GM21367 (cell line): ENCODE data around the gene CCDC188.

Experiments
- ATAC-seq: cut with Tn5 transposase; IDR thresholded peaks from one replicate; pipeline ENCODE4 v1.9.1; 2021; ENCODE audit not compliant: unreplicated experiment

CCDC188 gene

DNA sequence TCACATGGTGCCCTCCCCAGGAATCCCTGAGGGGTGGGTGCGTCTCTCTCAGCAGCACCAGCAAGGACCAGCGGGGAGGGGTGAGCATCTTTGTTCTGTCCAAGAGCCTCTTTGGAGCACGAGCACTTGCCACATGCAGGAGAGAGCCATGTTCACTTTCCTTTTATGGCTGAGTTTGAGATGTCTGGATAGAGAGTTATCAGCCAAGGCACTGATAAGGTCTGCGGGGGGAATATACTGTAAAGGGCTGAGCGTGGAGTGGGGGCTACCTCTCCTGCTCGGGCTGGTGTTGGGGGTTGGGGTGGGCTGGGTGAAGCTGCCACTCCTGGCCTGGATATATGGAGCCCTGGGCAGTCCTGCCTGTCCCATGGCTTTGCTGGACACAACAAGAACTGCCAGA is 34.9 kb upstream of the CCDC188 start:
- ATAC-seq: no peak

DNA sequence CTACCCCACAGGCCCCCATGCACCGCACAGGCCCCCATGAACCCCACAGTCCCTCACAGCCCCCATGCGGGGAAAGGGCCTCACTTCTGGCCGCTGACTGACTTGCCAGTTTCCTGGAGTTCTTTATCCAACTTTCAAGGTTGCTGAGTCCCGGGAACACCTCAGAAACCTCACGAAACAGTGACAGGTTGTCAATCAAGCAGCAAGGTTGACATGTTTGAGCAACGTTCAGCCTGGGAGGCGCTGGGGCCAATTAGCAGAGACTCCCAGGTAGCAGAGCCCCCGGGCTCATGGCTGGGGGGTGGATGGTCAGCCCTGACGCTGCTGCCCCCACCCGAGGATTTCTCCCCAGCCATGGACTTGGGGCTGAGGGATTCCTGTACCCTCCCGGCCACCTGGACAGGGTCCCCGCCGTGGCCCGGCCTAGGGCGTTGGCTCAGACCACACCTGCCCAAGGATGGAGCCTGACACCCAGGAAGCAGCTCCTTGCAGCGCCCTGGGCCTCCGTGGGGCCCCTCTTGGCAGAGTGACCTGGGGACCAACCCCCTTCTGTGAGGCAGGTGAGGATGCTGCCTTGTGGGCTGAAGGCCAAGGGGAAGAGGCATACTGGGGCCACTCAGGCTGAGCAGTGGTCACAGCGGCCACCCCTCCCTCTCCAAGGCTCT is 33.8 kb upstream of the CCDC188 start:
- no peak for ATAC-seq

DNA sequence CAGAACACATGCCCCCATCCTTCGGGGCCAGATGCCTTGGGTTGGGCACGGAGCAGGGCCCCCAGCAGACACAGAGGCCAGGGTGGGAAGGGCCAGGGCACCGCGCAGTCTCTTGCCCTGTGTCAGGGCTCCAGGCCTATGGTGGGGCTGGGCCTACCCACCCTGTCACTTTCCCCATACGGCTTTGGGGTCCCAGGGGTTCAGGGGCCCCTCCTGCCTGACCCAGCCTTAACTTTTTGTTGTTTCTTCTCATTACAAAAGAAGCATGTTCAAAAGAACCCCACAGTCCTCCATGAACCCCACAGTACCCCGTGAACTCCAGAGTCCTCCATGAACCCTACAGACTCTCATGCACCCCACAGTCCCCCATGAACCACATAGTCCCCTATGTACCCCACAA is 33.0 kb upstream of the CCDC188 start:
- no peak for ATAC-seq

GRCh38 chr22:20183101-20183500 is 32.2 kb upstream of the CCDC188 start:
- ATAC-seq: no peak

DNA sequence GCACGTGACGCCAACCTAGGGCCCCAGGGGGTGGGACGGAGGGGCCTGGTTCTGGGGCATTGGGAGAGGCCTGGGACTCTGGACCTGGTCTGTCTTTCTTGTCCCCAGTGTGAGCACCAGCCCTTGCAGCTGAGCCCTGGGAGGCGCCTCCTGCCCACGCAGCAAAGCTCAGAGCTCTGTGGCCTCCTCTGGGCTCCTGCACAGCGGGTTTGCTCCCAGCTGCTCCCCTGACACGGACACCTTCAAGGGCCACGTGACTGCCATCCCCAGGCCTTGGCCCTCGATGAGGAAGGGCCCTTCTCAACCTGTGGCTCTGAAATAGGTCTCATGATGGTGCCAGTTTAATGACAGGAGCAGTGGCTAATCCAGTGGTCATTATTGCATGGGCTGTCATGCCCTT is 31.5 kb upstream of the CCDC188 start:
- no peak for ATAC-seq

DNA sequence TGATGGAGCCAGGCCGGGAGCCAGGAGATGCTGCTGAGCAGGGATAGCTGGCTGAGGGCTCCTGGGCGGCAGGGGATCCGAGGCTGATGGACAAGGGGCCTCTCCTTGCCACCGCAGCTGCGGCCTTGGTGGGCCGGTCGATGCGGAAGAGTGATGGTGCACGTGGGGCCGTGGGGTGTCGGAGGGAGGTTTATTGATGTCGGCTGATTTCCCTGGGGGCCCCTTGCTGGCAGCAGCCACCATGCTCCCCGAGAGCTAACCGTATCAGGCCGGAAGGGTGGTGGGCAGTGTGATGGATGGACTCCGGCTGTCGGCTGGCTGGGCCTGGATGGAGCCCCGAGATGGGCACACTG is 31.0 kb upstream of the CCDC188 start:
- no peak for ATAC-seq

DNA sequence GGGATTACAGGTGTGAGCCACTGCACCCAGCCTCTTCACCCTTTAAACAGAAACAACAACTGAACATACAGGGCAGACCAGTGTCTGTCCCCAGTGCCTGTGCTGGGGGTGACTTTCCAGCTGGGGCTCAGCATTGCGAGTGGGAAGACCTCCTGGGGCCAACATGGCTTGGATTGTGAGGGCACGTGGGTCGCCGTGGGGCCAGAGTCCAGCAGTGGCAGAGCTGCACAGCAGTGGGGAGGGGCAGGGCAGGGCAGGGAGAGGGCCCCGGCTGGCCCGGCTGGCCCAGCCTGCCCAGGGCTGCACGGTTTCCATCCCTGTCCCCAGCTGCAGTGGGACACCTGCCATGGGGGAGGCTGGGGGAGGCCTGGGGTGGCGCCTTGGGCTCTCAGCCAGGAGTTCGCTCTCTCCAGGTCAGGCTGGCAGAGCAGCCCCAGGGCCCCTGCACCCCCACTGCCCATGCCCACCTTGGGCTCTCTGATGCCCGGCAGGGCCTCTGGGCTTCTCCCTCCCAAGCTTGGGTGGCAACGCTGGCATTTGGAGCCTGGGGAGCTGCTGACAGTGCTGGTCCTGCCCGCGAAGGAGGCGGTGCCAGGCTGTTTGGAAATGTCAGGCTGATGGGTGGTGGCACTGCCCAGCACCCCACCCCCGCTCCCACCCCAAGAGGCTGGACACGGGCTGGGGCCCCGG is 30.5 kb upstream of the CCDC188 start:
- ATAC-seq: no peak

DNA sequence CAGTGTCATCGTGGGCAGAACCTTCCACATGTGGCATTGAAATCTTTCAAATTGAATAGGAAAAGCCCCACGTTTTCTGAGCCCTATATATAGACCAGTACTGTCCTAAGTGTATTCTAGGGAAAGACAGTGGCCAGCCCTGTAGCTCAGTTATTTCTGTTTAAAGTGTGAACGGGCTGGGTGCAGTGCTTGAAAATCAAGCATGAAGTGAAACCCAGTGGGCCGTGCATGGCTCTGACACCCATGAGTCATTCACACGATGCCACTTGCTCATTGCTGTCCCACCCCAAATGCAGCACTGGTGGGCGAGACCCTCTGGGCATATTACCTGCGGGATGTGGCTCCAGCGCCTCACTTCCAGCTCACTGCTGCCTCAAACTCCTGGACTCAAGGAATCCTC is 29.8 kb upstream of the CCDC188 start:
- no peak for ATAC-seq

DNA sequence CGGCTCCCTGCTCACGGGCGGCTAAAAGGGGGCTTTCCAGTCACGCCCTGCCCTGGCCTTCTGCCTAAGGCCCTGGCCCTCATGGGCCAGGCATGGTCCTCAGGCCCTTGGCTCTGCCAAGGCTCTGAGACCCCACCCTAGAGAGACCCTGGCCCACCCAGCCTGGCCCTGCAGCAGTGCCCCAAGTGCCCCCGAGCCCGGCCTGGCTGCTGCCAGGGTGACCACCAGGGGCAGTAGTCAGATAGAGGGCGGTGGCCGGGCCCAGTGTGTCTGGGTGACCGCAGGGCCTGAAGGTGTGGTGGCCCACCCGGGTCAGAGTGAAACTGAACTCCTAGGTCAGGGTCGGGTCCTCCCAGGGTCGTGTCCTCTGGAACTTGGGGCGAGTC is 29.4 kb upstream of the CCDC188 start:
- ATAC-seq: no peak

DNA sequence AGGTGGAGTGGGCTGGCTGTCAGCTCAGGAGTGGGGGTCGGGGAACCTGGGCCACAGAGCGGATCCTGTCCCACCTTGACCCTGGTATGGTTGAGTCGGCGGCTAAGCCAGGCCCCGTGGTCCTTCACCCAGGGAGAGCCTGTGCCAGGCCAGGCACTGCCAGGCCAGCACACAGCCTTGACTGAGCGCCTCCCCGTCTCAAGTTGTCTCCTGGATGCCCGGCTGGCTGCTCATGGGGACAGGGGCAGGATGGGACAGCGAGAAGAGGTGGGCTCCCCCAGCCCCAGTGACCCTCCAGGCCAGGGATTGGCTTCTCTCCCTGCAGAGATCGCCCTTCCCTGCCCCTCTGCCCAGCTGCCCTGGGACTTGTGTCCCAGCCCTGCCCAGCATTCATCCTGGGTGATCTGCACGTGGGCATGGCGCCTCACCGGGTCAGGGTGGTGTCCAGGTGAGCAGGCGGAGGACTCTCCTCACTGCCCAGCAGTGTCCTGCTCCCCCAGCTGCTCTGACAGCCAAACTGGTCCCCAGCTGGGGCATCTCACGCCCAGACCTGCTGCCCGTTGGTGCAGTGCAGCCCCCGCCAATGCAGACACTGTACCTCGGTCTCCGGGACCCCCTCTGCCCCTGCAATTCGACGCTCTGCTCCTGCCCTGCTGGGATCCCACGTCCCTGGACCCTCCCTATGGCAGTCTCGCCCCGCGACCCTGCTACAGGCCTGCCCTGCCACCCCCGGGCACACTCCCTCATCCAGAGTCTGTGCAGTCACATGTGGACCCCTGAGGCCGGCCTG is 28.8 kb upstream of the CCDC188 start:
- ATAC-seq: no peak

GRCh38 chr22:20178915-20179227 is 28.0 kb upstream of the CCDC188 start:
- ATAC-seq: no peak

- ATAC-seq: no peak
Measured at GRCh38 chr22:20178075-20178914, 27.4 kb upstream of the CCDC188 start.

DNA sequence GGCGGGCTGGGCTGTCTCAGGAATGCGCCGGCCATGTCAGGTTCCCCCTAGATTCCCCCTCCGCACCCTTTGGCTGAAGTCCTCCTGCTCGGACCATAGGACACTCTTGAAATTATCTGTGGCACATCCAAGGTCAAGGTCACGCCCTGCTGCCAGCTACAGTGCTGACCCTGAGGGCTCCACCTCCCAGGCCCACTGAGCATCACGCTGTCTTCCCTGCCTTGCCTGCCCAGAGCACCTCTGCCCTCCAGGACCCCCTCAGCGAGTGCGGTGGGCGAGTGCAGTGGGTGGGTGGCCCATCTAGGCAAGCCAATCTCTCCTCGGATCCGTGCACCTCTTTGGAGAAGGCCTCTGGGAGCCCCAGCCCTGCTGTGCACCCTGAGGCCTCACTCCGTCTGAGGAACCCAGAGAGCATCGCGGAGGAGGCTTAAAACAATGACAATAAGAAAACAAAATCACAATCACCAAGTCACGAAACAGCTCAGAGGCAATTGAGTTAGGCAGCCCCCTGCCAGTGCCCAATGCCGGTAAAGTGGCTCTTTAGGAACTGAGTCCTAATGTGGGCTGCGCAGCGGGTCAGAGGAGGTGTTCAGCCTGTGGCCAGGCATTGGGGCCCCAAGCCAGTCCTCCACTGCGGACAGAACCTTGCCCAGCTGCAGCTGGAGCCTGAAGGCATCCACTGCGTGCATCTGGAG is 26.5 kb upstream of the CCDC188 start:
- no peak for ATAC-seq

DNA sequence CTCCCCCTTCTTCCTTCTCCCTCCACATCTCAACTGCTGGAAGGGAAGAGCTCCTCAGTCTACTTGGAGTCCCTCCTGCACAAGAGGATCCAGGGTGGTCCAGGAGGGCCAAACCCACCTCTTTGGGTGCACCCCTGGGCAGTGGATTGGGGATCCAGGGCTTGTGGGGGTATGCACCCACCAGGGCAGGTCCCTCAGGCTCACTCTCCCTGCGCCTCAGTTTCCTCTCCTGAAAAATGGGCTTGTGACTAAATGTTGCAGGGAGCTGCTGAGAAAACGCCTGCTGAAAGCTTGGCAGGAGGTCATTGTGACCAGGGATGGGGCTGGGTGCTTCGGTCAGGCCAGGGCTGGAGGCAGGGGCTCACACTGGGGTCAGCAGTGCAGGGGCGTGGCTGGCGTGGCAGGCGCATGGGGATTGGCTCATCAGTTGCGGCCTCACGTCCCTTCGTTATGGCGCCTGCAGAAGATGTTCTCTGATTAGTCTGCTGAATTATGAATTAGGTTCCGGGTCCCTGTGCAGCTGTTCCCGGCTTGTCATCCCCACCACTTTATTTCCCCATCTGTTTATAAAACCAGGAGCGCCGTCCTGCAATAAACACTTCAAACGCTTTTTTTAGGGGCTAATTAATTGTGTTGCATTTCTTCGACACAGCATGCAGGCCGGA is 25.7 kb upstream of the CCDC188 start:
- ATAC-seq: no peak

GRCh38 chr22:20175597-20175900 is 24.7 kb upstream of the CCDC188 start:
- ATAC-seq: no peak

DNA sequence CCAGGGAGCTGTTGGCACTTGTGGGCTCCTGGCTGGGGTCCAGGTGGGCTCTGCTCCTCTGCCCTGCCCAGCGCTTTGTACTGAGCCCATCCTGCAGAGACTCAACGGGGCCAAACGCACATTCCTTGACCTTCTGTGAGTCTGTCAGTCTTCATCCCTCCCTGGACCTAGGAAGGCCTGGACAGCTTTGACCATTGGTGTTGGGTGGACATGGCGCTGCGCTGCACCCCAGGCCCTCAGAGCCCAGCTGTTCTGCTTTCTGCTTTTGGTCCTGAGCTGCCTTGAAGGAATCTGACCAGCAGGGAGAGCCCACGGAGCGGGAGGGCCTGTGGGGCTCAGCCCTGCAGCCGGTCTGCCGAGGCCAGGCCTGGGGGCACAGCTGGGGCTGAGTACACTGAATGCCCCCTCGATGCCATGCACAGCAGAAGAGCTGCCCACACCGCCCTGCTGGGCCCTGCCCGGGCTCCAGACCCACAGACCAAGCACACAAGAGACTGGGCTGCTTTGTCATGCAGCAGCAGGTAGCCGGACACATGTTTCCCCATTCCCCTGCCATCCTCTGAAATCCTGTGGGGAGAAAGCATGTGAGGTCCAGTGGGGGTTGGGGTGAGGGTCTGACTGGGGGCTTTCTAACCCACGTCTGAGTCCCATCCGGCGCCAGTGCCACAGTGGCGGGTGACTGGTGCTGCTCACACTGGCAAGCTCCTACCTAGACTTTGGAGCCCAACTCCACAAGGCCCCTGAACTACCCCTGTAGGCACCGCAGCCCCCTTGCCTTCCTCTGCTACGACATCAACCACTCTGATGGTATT is 24.1 kb upstream of the CCDC188 start:
- ATAC-seq: no peak

GRCh38 chr22:20173772-20174171 is 22.9 kb upstream of the CCDC188 start:
- ATAC-seq: no peak

DNA sequence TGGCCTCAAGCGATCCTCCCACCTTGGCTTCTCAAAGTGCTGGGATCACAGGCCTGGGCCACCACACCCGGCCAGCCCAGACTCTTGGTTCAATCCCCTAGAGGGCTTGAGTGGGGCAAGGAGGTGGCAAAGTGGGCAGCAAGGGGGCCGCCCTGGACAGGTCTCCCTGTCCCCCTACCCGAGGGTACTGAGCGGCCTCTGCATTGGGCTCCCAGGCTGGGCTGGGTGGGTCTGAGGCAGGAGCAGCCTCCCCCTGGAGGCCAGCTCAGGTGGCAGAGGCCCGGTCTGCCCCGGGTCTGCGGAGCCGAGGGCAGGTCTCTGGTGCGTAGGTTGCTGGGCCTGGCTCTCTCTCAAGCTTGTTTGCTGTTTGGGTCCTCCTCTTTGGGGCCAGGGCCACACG is 22.4 kb upstream of the CCDC188 start:
- no peak for ATAC-seq

- ATAC-seq: no peak
Measured at GRCh38 chr22:20172141-20172613, 21.3 kb upstream of the CCDC188 start.
